ENCODE results near the gene SRP54. TPM values are rescaled to one million over a fixed set of nuclear protein-coding genes. Genes with fewer than 3 reads are reported as not detected.

SRP54 gene
- total and polyA plus RNA-seq, 2 donors (not counting 3 experiments of a cell fraction or from before 2014, with no cell fraction given) = 32.8 to 63.7 TPM

DNA sequence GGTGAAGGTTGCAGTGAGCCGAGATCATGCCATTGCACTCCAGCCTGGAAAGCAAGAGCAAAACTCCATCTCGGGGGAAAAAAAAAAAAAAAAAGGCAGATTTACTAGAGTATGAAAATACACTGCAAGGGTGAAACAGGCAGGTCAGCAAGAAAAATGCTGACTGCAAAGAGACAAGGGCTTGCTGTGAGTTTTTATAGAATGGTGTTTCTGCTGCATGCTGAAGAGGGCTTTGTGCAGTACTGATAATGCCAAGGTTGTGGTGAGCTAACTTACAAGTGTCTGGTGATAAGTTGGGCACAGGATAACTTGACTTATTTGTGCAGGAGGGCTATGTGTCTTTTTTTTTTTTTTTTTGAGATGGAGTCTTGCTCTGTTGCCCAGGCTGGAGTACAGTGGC is 25.9 kb upstream of the SRP54 start:
- H3K9me1 ChIP-seq (replicated peaks; ENCODE audit: control insufficient read depth, extremely low read depth, insufficient read depth, low read length) = no peaks in the 10 kb centered on the region
- H3K79me2 ChIP-seq (ENCODE audit: control insufficient read depth, insufficient read depth, low read length) = no peaks in the 10 kb centered on the region
- H3K9ac ChIP-seq (replicated peaks; ENCODE audit: extremely low read depth, insufficient read depth, low read length) = no peak overlapping the region
- no TSS peak for BruUV-seq (replicated peaks)
- H3K36me3 ChIP-seq (ENCODE audit: control insufficient read depth in 2 of 2, extremely low read depth in 1 of 2, insufficient read depth in 2 of 2, low read length in 2 of 2) = peaks cover 5 to 6% of the 10 kb centered on the region in 2 experiments
- no peaks in the 10 kb centered on the region for H3K9me3 ChIP-seq (replicated peaks; ENCODE audit: control insufficient read depth, insufficient read depth, low read length)
- no peak for TF ChIP-seq JUN (IDR thresholded peaks at IDR 0.05; ENCODE audit: borderline replicate concordance, insufficient read depth, insufficient read length, low read depth)
- TF ChIP-seq EZH2 (IDR thresholded peaks at IDR 0.05; ENCODE audit: borderline replicate concordance, low read depth, low read length, severe bottlenecking) = no peak
- TF ChIP-seq, protein P1, sequence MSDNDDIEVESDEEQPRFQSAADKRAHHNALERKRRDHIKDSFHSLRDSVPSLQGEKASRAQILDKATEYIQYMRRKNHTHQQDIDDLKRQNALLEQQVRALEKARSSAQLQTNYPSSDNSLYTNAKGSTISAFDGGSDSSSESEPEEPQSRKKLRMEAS (IDR thresholded peaks at IDR 0.05; ENCODE audit: insufficient read depth, insufficient read length) = no peak
- TF ChIP-seq, protein P2, sequence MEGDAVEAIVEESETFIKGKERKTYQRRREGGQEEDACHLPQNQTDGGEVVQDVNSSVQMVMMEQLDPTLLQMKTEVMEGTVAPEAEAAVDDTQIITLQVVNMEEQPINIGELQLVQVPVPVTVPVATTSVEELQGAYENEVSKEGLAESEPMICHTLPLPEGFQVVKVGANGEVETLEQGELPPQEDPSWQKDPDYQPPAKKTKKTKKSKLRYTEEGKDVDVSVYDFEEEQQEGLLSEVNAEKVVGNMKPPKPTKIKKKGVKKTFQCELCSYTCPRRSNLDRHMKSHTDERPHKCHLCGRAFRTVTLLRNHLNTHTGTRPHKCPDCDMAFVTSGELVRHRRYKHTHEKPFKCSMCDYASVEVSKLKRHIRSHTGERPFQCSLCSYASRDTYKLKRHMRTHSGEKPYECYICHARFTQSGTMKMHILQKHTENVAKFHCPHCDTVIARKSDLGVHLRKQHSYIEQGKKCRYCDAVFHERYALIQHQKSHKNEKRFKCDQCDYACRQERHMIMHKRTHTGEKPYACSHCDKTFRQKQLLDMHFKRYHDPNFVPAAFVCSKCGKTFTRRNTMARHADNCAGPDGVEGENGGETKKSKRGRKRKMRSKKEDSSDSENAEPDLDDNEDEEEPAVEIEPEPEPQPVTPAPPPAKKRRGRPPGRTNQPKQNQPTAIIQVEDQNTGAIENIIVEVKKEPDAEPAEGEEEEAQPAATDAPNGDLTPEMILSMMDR (IDR thresholded peaks at IDR 0.05; ENCODE audit: extremely low read depth in 1 of 2, insufficient read depth in 1 of 2, low read depth in 1 of 2, low read length in 2 of 2) = no peak
- no peak for TF ChIP-seq MYC (IDR thresholded peaks at IDR 0.05; ENCODE audit: low read depth, low read length)
- TF ChIP-seq POLR2A (IDR thresholded peaks at IDR 0.05; ENCODE audit: low read depth, low read length) = no peak
- no peak for TF ChIP-seq POLR2AphosphoS5 (IDR thresholded peaks at IDR 0.05; ENCODE audit: insufficient read depth, low read depth, low read length)
- no peak for TF ChIP-seq GATA2 (IDR thresholded peaks at IDR 0.05; ENCODE audit: insufficient read depth, insufficient read length, low read depth, low read length)
- no peak for TF ChIP-seq FOS (IDR thresholded peaks at IDR 0.05; ENCODE audit: borderline replicate concordance, insufficient read depth, low read length)
- no peak for DNase-seq (ENCODE audit: low read depth, low spot score)
- no peak overlapping the region for H3K27ac ChIP-seq (ENCODE audit: insufficient read depth, low read depth, low read length)
- CTCF ChIA-PET = interaction anchor here (1.3 kb wide), 1 partner anchor 22 kb away, joined by 4 read pairs; no protein-coding TSS in a partner anchor
- H3K27me3 ChIP-seq (ENCODE audit: control insufficient read depth in 2 of 2, insufficient read depth in 2 of 2, low read length in 2 of 2) = no peaks in the 10 kb centered on the region
- H3K4me3 ChIP-seq (replicated peaks in 1 of 3; ENCODE audit: insufficient read depth in 1 of 3, low read depth in 1 of 3, low read length in 3 of 3) = no peak overlapping the region
- no peaks in the 10 kb centered on the region for H4K20me1 ChIP-seq (replicated peaks; ENCODE audit: control insufficient read depth, extremely low read depth, insufficient read depth, low read length)
- POLR2A ChIA-PET = no interaction called here
- H3K4me1 ChIP-seq (ENCODE audit: control insufficient read depth, extremely low read depth, insufficient read depth, low read length) = no peaks in the 10 kb centered on the region
- H2AFZ ChIP-seq (ENCODE audit: low read depth, low read length) = no peak overlapping the region
- no peak for FAIRE-seq
- H3K4me2 ChIP-seq (ENCODE audit: insufficient read depth, low read length) = no peak overlapping the region
- intact Hi-C loops (cut with micrococcal nuclease) (no loop called here), dilution Hi-C loops (cut with MboI; ENCODE audit: extremely low pct_ligation_motif_present, low sequenced_read_pairs) (no loop called here)
